Tibial artery (tissue), 4 donors: ENCODE results near the gene ALOX12B.
"Not testable (repeated sequence)": the region's sequence is repeated elsewhere in the genome, so short reads cannot be mapped to it uniquely, and the experiment has no call there.

ENCODE experiments used
- DNase-seq, 2 donors: peaks; one replicate each; pipeline ENCODE4 v3.0.0-alpha.2; 2019
- H3K27ac ChIP-seq, 2 donors: fragments of 200-600 bp; sonication (generic) in 1 of 2; 1 replicate in 1 of 2; 2 replicates in 1 of 2; pipeline ENCODE4 v1.5.1; 2018 to 2019; ENCODE audit warnings: mild to moderate bottlenecking in 1 of 2
- H3K27me3 ChIP-seq, 2 donors: fragments of 200-600 bp; sonication (generic) in 1 of 2; one replicate each; pipeline versions ENCODE4 v1.5.1 to v1.6.0; 2016 to 2019
- H3K36me3 ChIP-seq, 3 donors: fragments of 200-600 bp; sonication (generic) in 2 of 3; one replicate each; pipeline ENCODE4 v1.5.1; 2016 to 2019; ENCODE audit warnings: mild to moderate bottlenecking in 2 of 3
- H3K4me1 ChIP-seq, 4 donors: fragments of 200-600 bp; sonication (generic) in 2 of 4; 1 replicate in 3 of 4; 2 replicates in 1 of 4; pipeline ENCODE4 v1.5.1; 2016 to 2019
- H3K4me3 ChIP-seq, 2 donors: fragments of 200-600 bp; sonication (generic) in 1 of 2; 1 replicate in 1 of 2; 2 replicates in 1 of 2; pipeline ENCODE4 v1.5.1; 2018 to 2019; ENCODE audit warnings: mild to moderate bottlenecking in 2 of 2
- H3K9me3 ChIP-seq, 3 donors: fragments of 200-600 bp; sonication (generic) in 1 of 3; one replicate each; pipeline ENCODE4 v1.5.1; 2016 to 2019
- CTCF ChIP-seq, 2 experiments: fragments of 200-600 bp in 1 of 2; fragments of 450-650 bp in 1 of 2; IDR thresholded peaks; one replicate each; pipeline ENCODE4 v1.5.1; 2017 to 2019; ENCODE audit warnings: antibody characterized with exemption in 2 of 2, mild to moderate bottlenecking in 1 of 2, moderate library complexity in 1 of 2
- intact Hi-C: fragments of 100-400 bp; cut with DNase I; formaldehyde crosslinking; loops from one replicate; pipeline ENCODE4 v1.15.0; 2023; ENCODE audit warnings: low total_unique reads

The ALOX12B gene

DNA sequence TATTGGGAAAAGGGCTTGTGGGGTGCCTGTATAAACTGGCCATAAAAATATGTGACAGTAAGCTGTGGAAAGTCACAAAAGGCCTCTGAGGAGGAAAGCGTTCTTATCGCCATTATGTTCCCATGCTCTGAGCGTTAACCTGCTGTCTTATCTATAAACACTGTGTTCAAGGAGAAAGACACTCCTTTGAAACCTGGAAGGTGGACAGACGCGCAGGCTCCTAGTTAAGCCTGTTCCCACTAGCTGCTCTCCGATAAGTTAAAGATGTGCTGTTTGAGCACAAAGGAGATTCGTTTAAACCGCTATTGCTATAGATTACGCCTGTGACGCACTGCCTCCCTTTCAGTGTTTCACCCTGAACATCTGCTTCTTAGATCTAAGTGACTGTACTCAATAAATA is 5.2 kb downstream of the ALOX12B start:
- intact Hi-C loops: no loop called here
- no peak for TF ChIP-seq CTCF (IDR thresholded peaks at IDR 0.05)
- H3K27me3 ChIP-seq: peaks cover 3 to 88% of the 10 kb centered on the region in 2 donors
- H3K4me3 ChIP-seq: no peak overlapping the region
- DNase-seq: no peak
- H3K27ac ChIP-seq: no peak overlapping the region
- no peaks in the 10 kb centered on the region for H3K36me3 ChIP-seq
- peaks cover 4 to 17% (median 13%) of the 10 kb centered on the region in 4 donors for H3K4me1 ChIP-seq
- no peaks in the 10 kb centered on the region for H3K9me3 ChIP-seq

- Histone ChIP-seq H3K36me3 (no peaks in the 10 kb centered on the region), H3K27ac (no peak overlapping the region), H3K4me1 (peaks cover 4 to 17% (median 13%) of the 10 kb centered on the region in 4 donors), H3K4me3 (no peak overlapping the region), H3K9me3 (no peaks in the 10 kb centered on the region), H3K27me3 (peaks cover 3 to 88% of the 10 kb centered on the region in 2 donors)
- TF ChIP-seq CTCF (IDR thresholded peaks at IDR 0.05): no peak
- intact Hi-C loops: no loop called here
- no peak for DNase-seq
Measured at GRCh38 chr17:8081876-8082275, 5.6 kb downstream of the ALOX12B start.

GRCh38 chr17:8080799-8081219 is 6.7 kb downstream of the ALOX12B start:
- no peak for DNase-seq
- Histone ChIP-seq H3K36me3 (no peaks in the 10 kb centered on the region), H3K4me1 (peaks cover 4 to 17% (median 13%) of the 10 kb centered on the region in 4 donors), H3K27ac (no peak overlapping the region), H3K4me3 (no peak overlapping the region), H3K9me3 (no peaks in the 10 kb centered on the region), H3K27me3 (peaks cover 3 to 91% of the 10 kb centered on the region in 2 donors)
- no peak for TF ChIP-seq CTCF (IDR thresholded peaks at IDR 0.05)
- intact Hi-C loops: no loop called here

GRCh38 chr17:8080208-8080798 is 7.2 kb downstream of the ALOX12B start:
- intact Hi-C loops: no loop called here
- no peak for DNase-seq

GRCh38 chr17:8079291-8080207 is 8.0 kb downstream of the ALOX12B start:
- peak; percentile 49 to 80 for DNase-seq
- Histone ChIP-seq H3K4me3 (peak overlapping the region; percentile 35 to 47), H3K9me3 (no peaks in the 10 kb centered on the region), H3K27ac (no peak overlapping the region), H3K4me1 (peaks cover 4 to 17% (median 13%) of the 10 kb centered on the region in 4 donors), H3K27me3 (peaks cover 3 to 90% of the 10 kb centered on the region in 2 donors), H3K36me3 (no peaks in the 10 kb centered on the region)
- peak; percentile 78 to 95 for TF ChIP-seq CTCF (IDR thresholded peaks at IDR 0.05)
- intact Hi-C loops: no loop called here

More at GRCh38 chr17:8080208-8080798, 7.2 kb downstream of the ALOX12B start:
- H3K36me3 ChIP-seq: no peaks in the 10 kb centered on the region
- H3K27ac ChIP-seq: no peak overlapping the region
- H3K27me3 ChIP-seq: peaks cover 3 to 91% of the 10 kb centered on the region in 2 donors
- H3K9me3 ChIP-seq: no peaks in the 10 kb centered on the region
- peaks cover 4 to 17% (median 13%) of the 10 kb centered on the region in 4 donors for H3K4me1 ChIP-seq
- TF ChIP-seq CTCF (IDR thresholded peaks at IDR 0.05): no peak
- peak overlapping the region; percentile 35 to 47 for H3K4me3 ChIP-seq

DNA sequence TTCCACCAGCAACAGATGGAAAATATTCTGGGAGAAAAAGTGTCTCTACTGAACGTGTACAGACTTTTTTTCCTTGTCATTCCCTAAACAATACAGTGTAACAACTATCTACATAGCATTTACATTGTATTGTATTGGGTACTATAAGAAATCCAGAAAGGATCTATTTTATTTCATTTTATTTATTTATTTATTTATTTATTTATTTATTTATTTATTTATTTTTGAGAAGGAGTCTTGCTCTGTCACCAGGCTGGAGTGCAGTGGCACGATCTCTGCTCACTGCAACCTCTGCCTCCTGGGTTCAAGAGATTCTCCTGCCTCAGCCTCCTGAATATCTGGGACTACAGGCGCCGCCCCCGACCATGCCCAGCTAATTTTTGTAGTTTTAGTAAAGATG is 9.6 kb downstream of the ALOX12B start:
- not testable (repeated sequence) for H3K9me3 ChIP-seq, DNase-seq, H3K27ac ChIP-seq, H3K36me3 ChIP-seq, H3K4me3 ChIP-seq
- Histone ChIP-seq H3K4me1 (peaks cover 4 to 29% (median 23%) of the 10 kb centered on the region in 4 donors), H3K27me3 (peaks cover 3 to 90% of the 10 kb centered on the region in 2 donors)
- intact Hi-C loops: loop anchor here (2.0 kb wide), 1 partner anchor 15 kb away; no protein-coding TSS in a partner anchor
